ENCODE measurements around the gene NXPH3.

- TF ChIP-seq, protein P1, sequence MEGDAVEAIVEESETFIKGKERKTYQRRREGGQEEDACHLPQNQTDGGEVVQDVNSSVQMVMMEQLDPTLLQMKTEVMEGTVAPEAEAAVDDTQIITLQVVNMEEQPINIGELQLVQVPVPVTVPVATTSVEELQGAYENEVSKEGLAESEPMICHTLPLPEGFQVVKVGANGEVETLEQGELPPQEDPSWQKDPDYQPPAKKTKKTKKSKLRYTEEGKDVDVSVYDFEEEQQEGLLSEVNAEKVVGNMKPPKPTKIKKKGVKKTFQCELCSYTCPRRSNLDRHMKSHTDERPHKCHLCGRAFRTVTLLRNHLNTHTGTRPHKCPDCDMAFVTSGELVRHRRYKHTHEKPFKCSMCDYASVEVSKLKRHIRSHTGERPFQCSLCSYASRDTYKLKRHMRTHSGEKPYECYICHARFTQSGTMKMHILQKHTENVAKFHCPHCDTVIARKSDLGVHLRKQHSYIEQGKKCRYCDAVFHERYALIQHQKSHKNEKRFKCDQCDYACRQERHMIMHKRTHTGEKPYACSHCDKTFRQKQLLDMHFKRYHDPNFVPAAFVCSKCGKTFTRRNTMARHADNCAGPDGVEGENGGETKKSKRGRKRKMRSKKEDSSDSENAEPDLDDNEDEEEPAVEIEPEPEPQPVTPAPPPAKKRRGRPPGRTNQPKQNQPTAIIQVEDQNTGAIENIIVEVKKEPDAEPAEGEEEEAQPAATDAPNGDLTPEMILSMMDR (IDR thresholded peaks at IDR 0.05; ENCODE audit: borderline replicate concordance, extremely low read depth, low read length, poor library complexity, severe bottlenecking): peak; percentile 7
- no peak for TF ChIP-seq EZH2 (IDR thresholded peaks at IDR 0.05; ENCODE audit: borderline replicate concordance, low read depth, low read length, severe bottlenecking)
These were observed 9.9 kb downstream of the NXPH3 start for GRCh38 chr17:49585422-49586027.

All from DND-41 (cell line).